Small intestine (tissue), 7 donors: ENCODE data around the gene ALOX5AP. TPM values are rescaled to one million over a fixed set of nuclear protein-coding genes. Genes with fewer than 3 reads are reported as not detected.
A peak's percentile ranks its signal among the peaks of the same experiment; 100 is the strongest.

Experiments
- DNase-seq, 2 donors: peaks; one replicate each; pipeline versions ENCODE4 v3.0.0 to v3.0.0-alpha.2; 2013
- FAIRE-seq: peaks from 2 replicates; lab custom pipeline; 2012; peaks lifted over from hg19 to GRCh38; lab: Jason Lieb, UNC
- H3K27ac ChIP-seq, 3 donors: one replicate each; pipeline ENCODE4 v1.5.1; 2013; ENCODE audit warnings: low read length in 2 of 3, mild to moderate bottlenecking in 2 of 3, control low read depth in 1 of 3, inconsistent platforms in 1 of 3, low read depth in 1 of 3, moderate library complexity in 1 of 3
- H3K27me3 ChIP-seq, 3 donors: one replicate each; pipeline ENCODE4 v1.6.1; 2013; ENCODE audit warnings: low read length in 3 of 3, inconsistent platforms in 1 of 3; ENCODE audit not compliant: control insufficient read depth in 3 of 3, insufficient read depth in 3 of 3
- H3K36me3 ChIP-seq, 3 donors: one replicate each; pipeline ENCODE4 v1.6.1; 2013; ENCODE audit warnings: low read length in 3 of 3, inconsistent platforms in 1 of 3, low read depth in 1 of 3, mild to moderate bottlenecking in 1 of 3, moderate library complexity in 1 of 3; ENCODE audit not compliant: control insufficient read depth in 3 of 3, insufficient read depth in 2 of 3
- H3K4me1 ChIP-seq, 3 donors: one replicate each; pipeline ENCODE4 v1.6.1; 2013; ENCODE audit warnings: low read length in 2 of 3, inconsistent platforms in 1 of 3, low read depth in 1 of 3, mild to moderate bottlenecking in 1 of 3, moderate library complexity in 1 of 3; ENCODE audit not compliant: control insufficient read depth in 3 of 3, insufficient read depth in 2 of 3
- H3K4me3 ChIP-seq, 3 donors: one replicate each; pipeline ENCODE4 v1.5.1; 2013; ENCODE audit warnings: low read length in 3 of 3, control low read depth in 1 of 3, inconsistent platforms in 1 of 3, low read depth in 1 of 3, mild to moderate bottlenecking in 1 of 3, moderate library complexity in 1 of 3
- H3K9me3 ChIP-seq, 2 donors: one replicate each; pipeline ENCODE4 v1.6.1; 2013; ENCODE audit warnings: low read depth in 1 of 2, low read length in 1 of 2; ENCODE audit not compliant: control insufficient read depth in 2 of 2, insufficient read depth in 1 of 2
- WGBS, 3 donors: extraction: QIAGEN DNeasy Blood & Tissue Kit; methylation state at CpG; one replicate each; pipeline ENCODE4 v1.1.7; 2013; 5-methylcytosine and 5-hydroxymethylcytosine counted together
- polyA plus RNA-seq, 4 donors: library from polyadenylated mRNA; stranded (reverse) in 3 of 4; unstranded in 1 of 4; fragments of 200-250 nt in 3 of 4; fragments of 120-200 nt in 1 of 4; gene quantifications; one replicate each; pipeline versions ENCODE4 v1.2.1 to v1.2.3, GENCODE V29; 2013
- donor health status: healthy with polysubstance abuse.
- donor health status: control.
- donor health status: control.
- donor health status: Bipolar disorder and iron deficiency.
- donor health status: healthy.

Gene ALOX5AP
- polyA plus RNA-seq, 4 donors = 5.5 to 36.1 (median 16.5) TPM

DNA sequence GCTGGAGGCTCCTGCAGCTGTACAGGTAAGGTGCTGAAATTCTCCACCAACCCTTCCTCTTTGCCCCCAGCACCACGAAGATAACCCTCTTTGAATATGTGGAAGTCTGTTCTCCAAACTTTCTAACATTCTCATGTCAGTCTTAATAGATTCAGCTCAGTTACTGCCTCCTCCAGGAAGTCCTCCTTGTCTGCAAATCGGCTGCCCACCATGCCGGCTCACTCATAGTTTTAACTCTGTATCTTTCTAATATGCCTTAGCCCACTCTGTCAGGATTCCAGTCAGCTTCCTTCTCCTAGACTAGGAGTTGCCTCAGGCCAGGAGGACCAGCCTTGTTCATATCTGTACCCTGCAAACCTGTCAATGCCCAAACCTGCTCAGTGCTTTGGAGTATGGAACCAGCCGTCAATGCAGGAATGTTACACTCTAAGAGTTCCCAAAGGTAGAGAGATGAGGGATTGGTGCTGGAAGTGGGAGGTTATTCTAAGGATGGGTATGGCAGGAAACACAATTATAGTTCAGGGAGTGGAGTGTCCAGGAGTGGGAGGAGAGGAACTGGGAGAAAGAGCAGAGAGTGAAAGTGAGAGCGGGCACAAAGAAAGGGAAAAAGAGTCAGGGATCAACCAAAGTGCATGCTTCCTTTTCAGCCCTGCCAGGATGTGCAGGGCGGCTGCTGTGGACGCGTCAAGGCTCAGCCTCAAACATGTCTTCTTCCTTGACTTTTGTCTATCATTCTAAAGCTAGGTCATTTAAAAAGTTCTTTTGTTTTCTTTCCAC lies 38.0 kb upstream of the ALOX5AP start:
- no peaks in the 10 kb centered on the region for H3K36me3 ChIP-seq
- H3K27me3 ChIP-seq = peaks cover 0 to 5% (median 0%) of the 10 kb centered on the region in 3 donors
- DNase-seq (peak in 1 of 2 donors; percentile 49), FAIRE-seq (no peak)
- no peak overlapping the region for H3K4me3 ChIP-seq
- H3K9me3 ChIP-seq = no peaks in the 10 kb centered on the region
- WGBS, 3 donors = 53 to 75% (median 58%) methylated on average over 8 of the region's 8 CpGs
- H3K27ac ChIP-seq = peak overlapping the region in 1 of 3 donors; percentile 54
- peaks cover 0 to 5% (median 0%) of the 10 kb centered on the region in 3 donors for H3K4me1 ChIP-seq

DNA sequence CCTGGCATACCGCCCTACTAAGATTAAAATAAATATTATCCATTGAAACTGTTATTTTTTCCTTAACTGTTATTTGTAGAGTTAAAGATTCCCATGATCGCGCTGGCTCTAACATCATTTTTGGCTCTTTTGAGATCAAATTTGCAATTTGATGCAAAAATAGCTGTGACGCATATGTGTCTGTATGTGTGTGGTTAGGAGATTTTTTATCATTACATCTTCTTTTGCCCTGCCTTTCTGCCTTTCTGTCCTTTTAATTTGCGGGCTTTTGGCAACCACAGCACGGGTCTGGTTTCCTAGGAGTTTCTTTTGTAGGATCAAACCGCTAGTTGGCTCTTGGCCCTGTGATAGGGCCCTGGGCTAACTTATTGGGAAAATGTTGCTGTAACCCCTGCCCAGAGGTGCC lies 37.3 kb upstream of the ALOX5AP start:
- no peak for FAIRE-seq
- Histone ChIP-seq H3K27ac (peak overlapping the region in 1 of 3 donors; percentile 11), H3K9me3 (no peaks in the 10 kb centered on the region), H3K36me3 (no peaks in the 10 kb centered on the region), H3K4me1 (peaks cover 0 to 5% (median 0%) of the 10 kb centered on the region in 3 donors), H3K27me3 (peaks cover 0 to 5% (median 0%) of the 10 kb centered on the region in 3 donors), H3K4me3 (no peak overlapping the region)
- WGBS, 3 donors = 50 to 82% (median 79%) methylated on average over 7 of the region's 7 CpGs
- no peak for DNase-seq

DNA sequence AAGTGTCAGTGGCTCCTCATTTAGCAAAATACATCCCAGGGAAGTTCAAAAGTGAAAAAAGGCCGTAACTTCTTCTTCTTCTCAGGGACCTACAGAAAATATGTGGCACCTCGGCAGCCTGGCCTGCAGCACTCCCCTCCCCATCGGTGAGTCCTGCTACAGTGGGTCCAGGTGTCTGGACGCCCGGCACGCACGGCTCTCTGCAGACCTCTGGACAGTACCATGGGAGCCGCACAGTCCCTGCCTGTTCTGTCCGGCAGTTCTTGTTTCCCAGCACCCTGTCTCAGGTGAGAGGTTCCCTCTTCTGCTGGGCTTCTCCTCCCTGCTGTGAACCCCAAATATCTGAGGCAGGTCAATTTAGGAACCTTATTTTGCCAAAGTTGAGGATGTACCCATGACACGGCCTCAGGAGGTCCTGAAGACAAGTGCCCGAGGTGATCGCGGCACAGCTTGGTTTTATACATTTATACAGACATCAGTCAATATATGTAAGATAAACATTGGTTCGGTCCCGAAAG lies 36.8 kb upstream of the ALOX5AP start:
- WGBS, 3 donors = 81 to 87% (median 85%) methylated on average over 15 of the region's 15 CpGs
- FAIRE-seq = no peak
- no peak overlapping the region for H3K27ac ChIP-seq

DNA sequence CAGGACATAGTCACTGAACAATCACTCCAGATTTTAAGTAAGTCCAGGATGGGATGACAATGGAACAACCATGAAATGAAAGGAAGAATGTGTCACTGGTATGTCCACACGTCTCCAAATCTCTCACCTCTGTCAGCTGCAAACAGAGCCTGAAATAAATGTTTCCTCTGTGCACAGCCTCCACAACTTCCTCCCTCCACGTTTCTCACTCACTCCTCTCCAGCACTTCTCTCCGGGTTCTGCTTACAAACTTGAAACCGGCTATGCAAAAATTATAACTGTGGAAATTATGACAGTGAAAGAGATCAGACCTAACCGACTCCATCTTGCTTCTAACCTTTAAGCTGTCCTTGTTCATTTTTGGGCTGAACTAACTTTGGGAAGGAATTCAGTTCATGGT lies 35.0 kb upstream of the ALOX5AP start:
- Histone ChIP-seq H3K27ac (no peak overlapping the region), H3K27me3 (peaks cover 0 to 5% (median 0%) of the 10 kb centered on the region in 3 donors), H3K9me3 (no peaks in the 10 kb centered on the region), H3K4me1 (peaks cover 0 to 5% (median 0%) of the 10 kb centered on the region in 3 donors), H3K4me3 (no peak overlapping the region), H3K36me3 (no peaks in the 10 kb centered on the region)
- DNase-seq = no peak
- 55 to 74% (median 56%) methylated on average over 5 of the region's 5 CpGs for WGBS, 3 donors
- no peak for FAIRE-seq

More for the DNA sequence above, 36.8 kb upstream of the ALOX5AP start:
- DNase-seq = no peak
- Histone ChIP-seq H3K4me1 (peaks cover 0 to 5% (median 0%) of the 10 kb centered on the region in 3 donors), H3K36me3 (no peaks in the 10 kb centered on the region), H3K27me3 (peaks cover 0 to 5% (median 0%) of the 10 kb centered on the region in 3 donors), H3K9me3 (no peaks in the 10 kb centered on the region), H3K4me3 (no peak overlapping the region)

- no peak overlapping the region for H3K4me3 ChIP-seq
- no peaks in the 10 kb centered on the region for H3K9me3 ChIP-seq
- H3K36me3 ChIP-seq = no peaks in the 10 kb centered on the region
- DNase-seq (no peak), FAIRE-seq (no peak)
- H3K4me1 ChIP-seq = no peaks in the 10 kb centered on the region
- no peak overlapping the region for H3K27ac ChIP-seq
- 86 to 94% (median 90%) methylated on average over 4 of the region's 4 CpGs for WGBS, 3 donors
- H3K27me3 ChIP-seq = no peaks in the 10 kb centered on the region
Measured at GRCh38 chr13:30702006-30702405, 33.3 kb upstream of the ALOX5AP start.

GRCh38 chr13:30704596-30704995 lies 30.7 kb upstream of the ALOX5AP start:
- FAIRE-seq (no peak), DNase-seq (no peak)
- WGBS, 3 donors = 69 to 76% (median 71%) methylated on average over 6 of the region's 6 CpGs
- no peaks in the 10 kb centered on the region for H3K4me1 ChIP-seq
- H3K36me3 ChIP-seq = no peaks in the 10 kb centered on the region
- no peaks in the 10 kb centered on the region for H3K9me3 ChIP-seq
- no peaks in the 10 kb centered on the region for H3K27me3 ChIP-seq
- H3K27ac ChIP-seq = no peak overlapping the region
- H3K4me3 ChIP-seq = no peak overlapping the region

- DNase-seq = no peak
- WGBS, 3 donors = 68 to 86% (median 71%) methylated on average over 4 of the region's 4 CpGs
Measured at GRCh38 chr13:30705680-30706079, 29.7 kb upstream of the ALOX5AP start.

GRCh38 chr13:30708541-30708940 lies 26.8 kb upstream of the ALOX5AP start:
- Histone ChIP-seq H3K4me1 (no peaks in the 10 kb centered on the region), H3K9me3 (no peaks in the 10 kb centered on the region), H3K27ac (no peak overlapping the region), H3K36me3 (no peaks in the 10 kb centered on the region), H3K4me3 (no peak overlapping the region), H3K27me3 (no peaks in the 10 kb centered on the region)
- no peak for FAIRE-seq
- no peak for DNase-seq
- WGBS, 3 donors = 52 to 61% (median 60%) methylated on average over 3 of the region's 3 CpGs

More at GRCh38 chr13:30705680-30706079, 29.7 kb upstream of the ALOX5AP start:
- H3K4me1 ChIP-seq = no peaks in the 10 kb centered on the region
- no peak for FAIRE-seq
- no peaks in the 10 kb centered on the region for H3K9me3 ChIP-seq
- H3K36me3 ChIP-seq = no peaks in the 10 kb centered on the region
- no peak overlapping the region for H3K27ac ChIP-seq
- no peaks in the 10 kb centered on the region for H3K27me3 ChIP-seq
- H3K4me3 ChIP-seq = no peak overlapping the region
